ENCODE measurements around the gene ZNF335. TPM values are rescaled to one million over a fixed set of nuclear protein-coding genes. Genes with fewer than 3 reads are reported as not detected.

ZNF335 gene
- total and polyA plus RNA-seq, 2 of the 8 experiments (the other 6 are each of a cell fraction or from before 2014, with no cell fraction given) = 12.4 to 14.6 TPM

- TF ChIP-seq CHD7 (IDR thresholded peaks at IDR 0.05; ENCODE audit: insufficient replicate concordance, low read length) (no peak), ATF3 (IDR thresholded peaks at IDR 0.05; ENCODE audit: insufficient read depth, low read depth, low read length) (no peak), SP1 (IDR thresholded peaks at IDR 0.05; ENCODE audit: low read depth, low read length) (no peak)
Observed at GRCh38 chr20:45909336-45909808, 62.6 kb downstream of the ZNF335 start (continued).

All from H1 (cell line).